Ascending aorta (tissue), 2 donors: ENCODE measurements around the gene PXK. TPM values are rescaled to one million over a fixed set of nuclear protein-coding genes. Genes with fewer than 3 reads are reported as not detected.
"Not testable (repeated sequence)": the region's sequence is repeated elsewhere in the genome, so short reads cannot be mapped to it uniquely, and the experiment has no call there.

ENCODE experiments used
- DNase-seq, 2 donors: peaks; one replicate each; pipeline ENCODE4 v3.0.0-alpha.2; 2019; ENCODE audit warnings: low spot score in 2 of 2
- H3K27ac ChIP-seq, 2 donors: fragments of 200-600 bp; sonication (generic); one replicate each; pipeline ENCODE4 v1.5.1; 2016 to 2017; ENCODE audit warnings: mild to moderate bottlenecking in 1 of 2
- H3K27me3 ChIP-seq: fragments of 200-600 bp; sonication (generic); one replicate; pipeline ENCODE4 v1.5.1; 2017
- H3K36me3 ChIP-seq, 2 donors: fragments of 200-600 bp; sonication (generic); one replicate each; pipeline ENCODE4 v1.5.1; 2016
- H3K4me1 ChIP-seq, 2 donors: fragments of 200-600 bp; sonication (generic); one replicate each; pipeline ENCODE4 v1.5.1; 2016 to 2017; ENCODE audit warnings: mild to moderate bottlenecking in 1 of 2
- H3K4me3 ChIP-seq, 2 donors: fragments of 200-600 bp; sonication (generic); one replicate each; pipeline ENCODE4 v1.5.1; 2016 to 2017; ENCODE audit warnings: mild to moderate bottlenecking in 1 of 2
- H3K9me3 ChIP-seq, 2 donors: fragments of 200-600 bp; sonication (generic); one replicate each; pipeline ENCODE4 v1.5.1; 2016
- intact Hi-C: fragments of 100-400 bp; cut with DNase I; formaldehyde crosslinking; loops from one replicate; pipeline ENCODE4 v1.15.1; 2023
- total RNA-seq: library from RNA; depleted of rRNA; stranded (reverse); fragments of >200 nt; gene quantifications from one replicate; pipeline ENCODE4 v1.1.0, GENCODE V29; 2016
- TF ChIP-seq, protein P1 (sequence below), 3 experiments: fragments of 200-600 bp in 2 of 3; fragments of 450-650 bp in 1 of 3; sonication (generic) in 2 of 3; IDR thresholded peaks; one replicate each; pipeline ENCODE4 v1.5.1; 2016 to 2019; ENCODE audit warnings: antibody characterized with exemption in 3 of 3, mild to moderate bottlenecking in 1 of 3, moderate library complexity in 1 of 3

The PXK gene
- total RNA-seq, 1 donor from 2014 or later: 14.8 TPM

DNA sequence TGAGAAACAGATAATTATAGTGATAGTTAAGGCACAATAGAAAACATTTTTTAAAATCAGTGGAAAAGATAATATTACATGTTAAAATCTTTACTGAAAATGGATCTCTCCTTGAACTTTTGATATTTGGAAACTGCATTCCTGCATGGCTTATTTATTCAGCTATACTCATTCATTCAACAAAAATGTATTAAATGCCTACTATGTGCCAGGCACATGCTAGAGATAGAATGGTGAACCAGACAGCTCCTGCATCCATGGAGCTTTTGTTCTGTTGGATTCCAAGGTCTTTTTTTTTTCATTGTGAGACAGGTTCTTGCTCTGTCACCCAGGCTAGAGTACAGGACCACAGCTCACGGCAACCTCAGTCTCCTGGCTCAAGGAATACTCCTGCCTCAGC, 4.5 kb downstream of the PXK start:
- Histone ChIP-seq H3K4me1 (peaks cover 0 to 6% of the 10 kb centered on the region in 2 donors), H3K9me3 (no peaks in the 10 kb centered on the region), H3K27ac (no peak overlapping the region), H3K36me3 (peaks cover 0 to 6% of the 10 kb centered on the region in 2 donors), H3K27me3 (no peaks in the 10 kb centered on the region), H3K4me3 (no peak overlapping the region)
- intact Hi-C loops: no loop called here
- TF ChIP-seq, protein P1, sequence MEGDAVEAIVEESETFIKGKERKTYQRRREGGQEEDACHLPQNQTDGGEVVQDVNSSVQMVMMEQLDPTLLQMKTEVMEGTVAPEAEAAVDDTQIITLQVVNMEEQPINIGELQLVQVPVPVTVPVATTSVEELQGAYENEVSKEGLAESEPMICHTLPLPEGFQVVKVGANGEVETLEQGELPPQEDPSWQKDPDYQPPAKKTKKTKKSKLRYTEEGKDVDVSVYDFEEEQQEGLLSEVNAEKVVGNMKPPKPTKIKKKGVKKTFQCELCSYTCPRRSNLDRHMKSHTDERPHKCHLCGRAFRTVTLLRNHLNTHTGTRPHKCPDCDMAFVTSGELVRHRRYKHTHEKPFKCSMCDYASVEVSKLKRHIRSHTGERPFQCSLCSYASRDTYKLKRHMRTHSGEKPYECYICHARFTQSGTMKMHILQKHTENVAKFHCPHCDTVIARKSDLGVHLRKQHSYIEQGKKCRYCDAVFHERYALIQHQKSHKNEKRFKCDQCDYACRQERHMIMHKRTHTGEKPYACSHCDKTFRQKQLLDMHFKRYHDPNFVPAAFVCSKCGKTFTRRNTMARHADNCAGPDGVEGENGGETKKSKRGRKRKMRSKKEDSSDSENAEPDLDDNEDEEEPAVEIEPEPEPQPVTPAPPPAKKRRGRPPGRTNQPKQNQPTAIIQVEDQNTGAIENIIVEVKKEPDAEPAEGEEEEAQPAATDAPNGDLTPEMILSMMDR (IDR thresholded peaks at IDR 0.05): no peak
- DNase-seq: no peak

DNA sequence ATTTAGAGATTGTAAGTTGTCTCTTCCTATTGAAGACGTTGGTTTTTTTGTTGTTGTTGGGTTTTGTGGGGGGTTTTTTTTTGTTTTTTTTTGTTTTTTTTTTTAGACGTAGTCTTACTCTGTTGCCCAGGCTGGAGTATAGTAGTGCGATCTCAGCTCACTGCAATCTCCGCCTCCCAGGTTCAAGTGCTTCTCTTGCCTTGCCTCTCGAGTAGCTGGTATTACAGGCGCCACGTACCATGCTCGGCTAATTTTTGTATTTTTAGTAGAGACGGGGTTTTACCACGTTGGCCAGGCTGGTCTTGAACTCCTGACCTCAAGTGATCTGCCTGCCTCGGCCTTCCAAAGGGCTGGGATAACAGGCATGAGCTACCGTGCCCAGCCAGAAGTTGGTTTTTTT, 6.5 kb downstream of the PXK start:
- H3K4me1 ChIP-seq, H3K9me3 ChIP-seq, H3K27ac ChIP-seq, H3K27me3 ChIP-seq, intact Hi-C loops, H3K4me3 ChIP-seq, DNase-seq, H3K36me3 ChIP-seq: not testable (repeated sequence)

- Histone ChIP-seq H3K27me3 (no peaks in the 10 kb centered on the region), H3K4me1 (no peaks in the 10 kb centered on the region), H3K27ac (no peak overlapping the region), H3K4me3 (no peak overlapping the region), H3K9me3 (no peaks in the 10 kb centered on the region), H3K36me3 (peaks cover 0 to 6% of the 10 kb centered on the region in 2 donors)
- TF ChIP-seq, protein P1 (IDR thresholded peaks at IDR 0.05): no peak
- intact Hi-C loops: no loop called here
- DNase-seq: no peak
Observed at GRCh38 chr3:58340594-58341244, 8.0 kb downstream of the PXK start.

GRCh38 chr3:58341376-58341775, 8.7 kb downstream of the PXK start:
- TF ChIP-seq, protein P1 (IDR thresholded peaks at IDR 0.05): no peak
- no peaks in the 10 kb centered on the region for H3K27me3 ChIP-seq
- no peaks in the 10 kb centered on the region for H3K4me1 ChIP-seq

DNA sequence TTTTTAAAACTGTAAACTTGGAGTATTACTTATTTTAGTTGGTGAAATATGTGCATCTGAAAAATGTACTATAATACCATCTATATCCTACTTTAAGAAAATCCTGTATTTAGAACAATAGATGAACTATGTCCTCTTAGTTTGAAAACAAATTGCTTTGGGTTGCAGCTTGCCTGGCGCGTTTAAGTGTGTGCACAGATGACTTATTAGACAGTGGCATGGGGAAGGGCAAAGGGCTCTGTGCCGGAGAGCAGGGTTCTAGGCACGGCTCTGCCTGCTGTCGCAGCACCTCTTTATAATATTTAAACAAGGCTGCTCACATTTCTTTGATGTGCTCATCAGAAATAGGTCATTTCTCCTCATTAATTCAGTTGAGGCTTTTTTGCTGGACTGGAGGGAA, 10.0 kb downstream of the PXK start:
- TF ChIP-seq, protein P1 (IDR thresholded peaks at IDR 0.05): no peak
- Histone ChIP-seq H3K36me3 (peaks cover 0 to 6% of the 10 kb centered on the region in 2 donors), H3K4me1 (no peaks in the 10 kb centered on the region), H3K27ac (no peak overlapping the region), H3K27me3 (no peaks in the 10 kb centered on the region), H3K4me3 (no peak overlapping the region), H3K9me3 (no peaks in the 10 kb centered on the region)
- DNase-seq: no peak
- intact Hi-C loops: no loop called here

More at GRCh38 chr3:58341376-58341775, 8.7 kb downstream of the PXK start:
- Histone ChIP-seq H3K9me3 (no peaks in the 10 kb centered on the region), H3K27ac (no peak overlapping the region), H3K4me3 (no peak overlapping the region), H3K36me3 (peaks cover 0 to 6% of the 10 kb centered on the region in 2 donors)
- no peak for DNase-seq
- intact Hi-C loops: no loop called here

DNA sequence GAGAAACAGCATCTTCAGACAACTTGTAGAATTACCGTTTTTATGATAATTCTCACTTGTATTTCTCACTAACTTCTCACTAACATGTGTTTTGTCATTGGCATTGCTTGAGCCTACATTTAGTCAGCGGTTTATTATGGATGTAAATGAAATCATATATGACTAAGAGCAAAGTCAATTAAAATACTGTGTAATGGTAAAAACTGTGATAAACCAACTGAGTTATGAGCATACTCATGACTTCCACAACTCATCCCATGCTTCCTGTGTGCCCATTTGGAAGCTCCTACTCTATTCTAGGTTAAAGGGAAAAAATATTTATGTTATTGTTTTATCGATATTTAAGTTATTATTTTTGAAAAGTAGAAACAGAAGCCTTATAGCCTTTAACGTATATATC, 12.8 kb downstream of the PXK start:
- Histone ChIP-seq H3K27me3 (no peaks in the 10 kb centered on the region), H3K36me3 (no peaks in the 10 kb centered on the region), H3K27ac (no peak overlapping the region), H3K4me3 (no peak overlapping the region), H3K9me3 (no peaks in the 10 kb centered on the region), H3K4me1 (no peaks in the 10 kb centered on the region)
- TF ChIP-seq, protein P1 (IDR thresholded peaks at IDR 0.05): no peak
- DNase-seq: no peak
- intact Hi-C loops: no loop called here
